Spleen (tissue), 11 donors: ENCODE measurements around the gene CD68. TPM values are rescaled to one million over a fixed set of nuclear protein-coding genes. Genes with fewer than 3 reads are reported as not detected.

ENCODE experiments used
- DNase-seq: peaks from one replicate; pipeline ENCODE4 v3.0.0-alpha.2; 2020
- H3K27ac ChIP-seq, 8 donors: fragments of 200-600 bp; sonication (generic) in 7 of 8; 1 replicate in 4 of 8; 2 replicates in 4 of 8; pipeline versions ENCODE4 v1.5.0 to v1.8.0; 2016 to 2021; ENCODE audit warnings: inconsistent platforms in 4 of 8, mild to moderate bottlenecking in 4 of 8, moderate library complexity in 1 of 8
- H3K27me3 ChIP-seq, 7 donors: fragments of 200-600 bp; sonication (generic) in 6 of 7; replicated peaks in 1 of 7; 1 replicate in 4 of 7; 2 replicates in 3 of 7; pipeline versions ENCODE4 v1.5.0 to v1.8.0; 2016 to 2021; ENCODE audit warnings: inconsistent platforms in 3 of 7, mild to moderate bottlenecking in 1 of 7
- H3K36me3 ChIP-seq, 6 donors: fragments of 200-600 bp; sonication (generic) in 5 of 6; 1 replicate in 4 of 6; 2 replicates in 2 of 6; pipeline versions ENCODE4 v1.5.0 to v1.8.0; 2016 to 2021; ENCODE audit warnings: inconsistent platforms in 2 of 6
- H3K4me1 ChIP-seq, 6 donors: fragments of 200-600 bp; sonication (generic) in 5 of 6; 1 replicate in 3 of 6; 2 replicates in 3 of 6; pipeline versions ENCODE4 v1.5.0 to v1.8.0; 2016 to 2021; ENCODE audit warnings: inconsistent platforms in 3 of 6
- H3K4me3 ChIP-seq, 8 donors: fragments of 200-600 bp; sonication (generic) in 7 of 8; 1 replicate in 4 of 8; 2 replicates in 4 of 8; pipeline versions ENCODE4 v1.5.0 to v1.8.0; 2016 to 2021; ENCODE audit warnings: inconsistent platforms in 4 of 8, mild to moderate bottlenecking in 4 of 8, moderate library complexity in 2 of 8
- H3K9me3 ChIP-seq, 8 donors: fragments of 200-600 bp; sonication (generic) in 7 of 8; 1 replicate in 4 of 8; 2 replicates in 4 of 8; pipeline versions ENCODE4 v1.5.0 to v1.8.0; 2016 to 2021; ENCODE audit warnings: inconsistent platforms in 4 of 8
- POLR2A ChIP-seq, 3 donors: fragments of 450-650 bp; IDR thresholded peaks; one replicate each; pipeline ENCODE4 v1.5.1; 2017; ENCODE audit warnings: antibody characterized with exemption in 3 of 3, mild to moderate bottlenecking in 1 of 3
- POLR2AphosphoS5 ChIP-seq, 3 donors: sonication (generic); formaldehyde crosslinking; IDR thresholded peaks; one replicate each; pipeline ENCODE4 v1.5.1; 2017; ENCODE audit warnings: antibody characterized with exemption in 3 of 3
- WGBS, 5 donors: extraction: QIAGEN DNeasy Blood & Tissue Kit in 3 of 5; methylation state at CpG; one replicate each; pipeline versions ENCODE4 v1.1.5 to v1.1.7; 2013 to 2018; 5-methylcytosine and 5-hydroxymethylcytosine counted together
- intact Hi-C: fragments of 100-400 bp; cut with DNase I; formaldehyde crosslinking; loops from one replicate; pipeline ENCODE4 v1.15.0; 2023; ENCODE audit warnings: low total_unique reads
- polyA plus RNA-seq, 3 donors: library from polyadenylated mRNA; stranded (reverse); fragments of 200-250 nt; gene quantifications; one replicate each; pipeline ENCODE4 v1.2.1, GENCODE V29; 2013
- total RNA-seq, 7 donors: library from RNA; depleted of rRNA in 3 of 7; stranded (reverse); fragments of >200 nt in 3 of 7; fragmentation: NEBNext Ultra II Directional in 4 of 7; extraction: Animal tissue kit (Norgen Biotek cat#: 25700) in 4 of 7; gene quantifications; one replicate each; pipeline versions ENCODE4 v1.1.0 to v1.2.1, GENCODE V29; 2016 to 2021
- TF ChIP-seq, protein P1 (sequence below), 11 experiments: fragments of 200-600 bp in 7 of 11; fragments of 450-650 bp in 4 of 11; sonication (generic) in 4 of 11; IDR thresholded peaks in 8 of 11; conservative IDR thresholded peaks in 3 of 11; 1 replicate in 7 of 11; 2 replicates in 4 of 11; pipeline versions ENCODE4 v1.4.0 to v1.8.0; 2016 to 2021; ENCODE audit warnings: antibody characterized with exemption in 11 of 11, inconsistent platforms in 4 of 11, mild to moderate bottlenecking in 1 of 11
- donor health status: healthy with polysubstance abuse.
- donor health status: DM: no; HTN: no; CAD: no; lungs with moderate emphysema.
- donor health status: DM: no; HTN: no; CAD: no.
- donor health status: Bipolar disorder and iron deficiency.
- donor health status: healthy.
- donor health status: DM: no; HTN: no; CAD: no.
- donor health status: DM: yes; HTN: yes; CAD: no.

Gene CD68
- total and polyA plus RNA-seq, 10 donors: 52.5 to 387 (median 223) TPM

DNA sequence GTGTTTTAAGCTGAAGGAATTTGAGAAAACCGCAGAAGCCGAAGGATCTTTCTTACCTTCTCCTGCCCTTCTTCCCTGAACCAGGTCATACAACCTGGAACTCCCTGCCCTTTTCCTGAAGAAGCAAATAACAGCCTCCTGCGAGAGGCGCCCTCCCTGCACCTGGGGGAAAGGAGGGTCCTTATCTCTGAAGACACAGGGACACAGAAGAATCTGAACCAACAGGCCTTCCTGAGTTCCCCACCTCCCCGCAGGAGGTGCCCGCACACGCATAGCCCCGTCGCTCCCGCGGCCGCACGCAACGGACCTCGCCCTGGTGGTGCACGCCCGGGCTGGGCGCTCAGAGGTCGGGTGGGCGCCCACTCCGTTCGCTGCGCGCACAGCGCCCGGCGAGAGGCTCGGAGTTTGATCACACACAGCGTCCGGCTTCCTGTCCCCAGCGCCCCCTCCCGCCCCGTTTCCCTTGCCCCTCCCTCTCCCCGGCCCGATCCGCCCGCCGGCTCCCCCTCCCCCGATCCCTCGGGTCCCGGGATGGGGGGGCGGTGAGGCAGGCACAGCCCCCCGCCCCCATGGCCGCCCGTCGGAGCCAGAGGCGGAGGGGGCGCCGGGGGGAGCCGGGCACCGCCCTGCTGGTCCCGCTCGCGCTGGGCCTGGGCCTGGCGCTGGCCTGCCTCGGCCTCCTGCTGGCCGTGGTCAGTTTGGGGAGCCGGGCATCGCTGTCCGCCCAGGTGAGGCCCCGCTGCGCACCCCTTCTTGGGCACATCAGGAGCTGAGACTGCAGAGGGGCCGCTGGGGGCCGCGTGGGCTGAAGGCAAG lies 30.6 kb upstream of the CD68 start, which contains the start of gene TNFSF12:
Gene TNFSF12, plus strand, starts transcription at position 474 of the 816 bp plus-strand sequence. Its CDS starts 96 bp downstream, at position 570.
- WGBS, 5 donors: 0 to 5% (median 2%) methylated on average over 17 to 65 of the region's 65 CpGs
- peak; percentile 94 for DNase-seq
- Histone ChIP-seq H3K36me3 (peaks cover 0 to 23% (median 0%) of the 10 kb centered on the region in 6 donors), H3K4me3 (peak within 1 kb of the TSS; percentile 60 to 82 (median 64)), H3K27ac (peak within 1 kb of the TSS; percentile 87 to 97 (median 93)), H3K9me3 (no peaks in the 10 kb centered on the region), H3K27me3 (no peaks in the 10 kb centered on the region), H3K4me1 (peaks cover 15 to 67% (median 59%) of the 10 kb centered on the region in 6 donors)
- TF ChIP-seq POLR2A (IDR thresholded peaks at IDR 0.05) (peak in 1 of 3 donors; percentile 41), POLR2AphosphoS5 (IDR thresholded peaks at IDR 0.05) (peak; percentile 83 to 90 (median 89))
- TF ChIP-seq, protein P1, sequence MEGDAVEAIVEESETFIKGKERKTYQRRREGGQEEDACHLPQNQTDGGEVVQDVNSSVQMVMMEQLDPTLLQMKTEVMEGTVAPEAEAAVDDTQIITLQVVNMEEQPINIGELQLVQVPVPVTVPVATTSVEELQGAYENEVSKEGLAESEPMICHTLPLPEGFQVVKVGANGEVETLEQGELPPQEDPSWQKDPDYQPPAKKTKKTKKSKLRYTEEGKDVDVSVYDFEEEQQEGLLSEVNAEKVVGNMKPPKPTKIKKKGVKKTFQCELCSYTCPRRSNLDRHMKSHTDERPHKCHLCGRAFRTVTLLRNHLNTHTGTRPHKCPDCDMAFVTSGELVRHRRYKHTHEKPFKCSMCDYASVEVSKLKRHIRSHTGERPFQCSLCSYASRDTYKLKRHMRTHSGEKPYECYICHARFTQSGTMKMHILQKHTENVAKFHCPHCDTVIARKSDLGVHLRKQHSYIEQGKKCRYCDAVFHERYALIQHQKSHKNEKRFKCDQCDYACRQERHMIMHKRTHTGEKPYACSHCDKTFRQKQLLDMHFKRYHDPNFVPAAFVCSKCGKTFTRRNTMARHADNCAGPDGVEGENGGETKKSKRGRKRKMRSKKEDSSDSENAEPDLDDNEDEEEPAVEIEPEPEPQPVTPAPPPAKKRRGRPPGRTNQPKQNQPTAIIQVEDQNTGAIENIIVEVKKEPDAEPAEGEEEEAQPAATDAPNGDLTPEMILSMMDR (IDR thresholded peaks at IDR 0.05 in 8 of 11, conservative IDR thresholded peaks at IDR 0.05 in 3 of 11): peak in 5 of 11 experiments; percentile 8 to 24 (median 18)
- intact Hi-C loops: no loop called here

DNA sequence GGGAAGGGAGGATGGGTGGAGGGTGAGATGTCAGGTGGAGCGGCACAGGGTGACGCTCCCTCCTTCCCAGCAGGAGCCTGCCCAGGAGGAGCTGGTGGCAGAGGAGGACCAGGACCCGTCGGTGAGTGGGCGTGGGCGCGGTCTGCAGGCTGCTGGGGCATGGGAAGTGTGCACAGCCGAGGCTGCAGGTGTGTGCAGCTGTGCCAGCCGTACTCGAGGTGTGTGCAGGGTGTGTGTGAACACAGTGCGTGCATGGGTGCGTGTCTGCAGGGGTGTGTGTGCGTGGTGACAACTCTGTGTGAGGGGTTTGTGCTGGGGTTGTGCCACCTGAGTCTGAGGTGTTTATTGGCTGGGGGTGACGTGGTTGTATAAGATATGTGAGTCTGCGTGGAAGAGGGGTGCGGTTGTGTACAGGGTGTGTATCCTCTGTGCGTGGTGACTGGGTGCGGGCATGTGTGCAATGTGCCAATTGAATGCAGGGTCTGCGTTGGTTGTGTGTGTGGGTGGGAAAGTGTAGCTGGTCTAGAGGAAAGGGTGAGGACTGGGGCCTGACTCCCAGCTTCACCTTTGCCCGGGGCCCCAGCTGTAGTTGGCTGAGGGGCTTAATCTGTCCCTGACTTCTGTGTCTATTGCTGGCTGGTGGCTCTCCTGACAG lies 29.9 kb upstream of the CD68 start:
- peak; percentile 88 for DNase-seq
- WGBS, 5 donors: 23 to 39% (median 32%) methylated on average over 18 to 20 of the region's 20 CpGs

DNA sequence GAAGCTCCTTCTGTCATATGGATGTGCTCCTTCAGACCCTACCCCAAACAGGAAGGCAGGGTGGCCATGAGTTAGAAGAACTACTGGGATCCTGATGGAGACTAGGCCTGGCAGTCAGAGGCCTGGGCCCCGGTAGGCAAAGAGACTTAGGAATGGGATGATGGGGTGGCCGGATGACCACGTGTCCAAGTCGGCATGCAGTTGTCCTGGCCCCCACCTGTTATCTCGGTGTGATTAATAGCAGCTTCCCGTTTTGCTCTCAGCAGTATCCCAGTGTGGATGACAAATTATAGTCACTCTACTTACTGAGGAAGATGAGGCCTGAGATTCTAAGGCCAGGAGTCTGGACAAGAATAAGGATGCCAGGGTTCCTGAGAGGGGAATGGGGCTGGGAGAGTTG lies 29.1 kb upstream of the CD68 start:
- intact Hi-C loops: no loop called here
- no peaks in the 10 kb centered on the region for H3K27me3 ChIP-seq
- 61 to 73% (median 66%) methylated on average over 6 of the region's 6 CpGs for WGBS, 5 donors
- H3K9me3 ChIP-seq: no peaks in the 10 kb centered on the region
- H3K36me3 ChIP-seq: peaks cover 0 to 26% (median 0%) of the 10 kb centered on the region in 6 donors
- peak overlapping the region in 7 of 8 donors; percentile 87 to 97 (median 94) for H3K27ac ChIP-seq
- peaks cover 16 to 81% (median 59%) of the 10 kb centered on the region in 6 donors for H3K4me1 ChIP-seq
- TF ChIP-seq, protein P1 (IDR thresholded peaks at IDR 0.05 in 8 of 11, conservative IDR thresholded peaks at IDR 0.05 in 3 of 11): no peak
- no peak for TF ChIP-seq POLR2AphosphoS5 (IDR thresholded peaks at IDR 0.05)
- no peak for TF ChIP-seq POLR2A (IDR thresholded peaks at IDR 0.05)
- H3K4me3 ChIP-seq: peak overlapping the region in 2 of 8 donors; percentile 76 to 82
- DNase-seq: no peak

More for the DNA sequence above, 29.9 kb upstream of the CD68 start:
- peaks cover 0 to 26% (median 0%) of the 10 kb centered on the region in 6 donors for H3K36me3 ChIP-seq
- H3K27ac ChIP-seq: peak overlapping the region; percentile 87 to 97 (median 93)
- TF ChIP-seq POLR2A (IDR thresholded peaks at IDR 0.05) (no peak), POLR2AphosphoS5 (IDR thresholded peaks at IDR 0.05) (peak in 1 of 3 donors; percentile 42)
- TF ChIP-seq, protein P1 (IDR thresholded peaks at IDR 0.05 in 8 of 11, conservative IDR thresholded peaks at IDR 0.05 in 3 of 11): peak in 2 of 11 experiments; percentile 2
- peaks cover 16 to 73% (median 59%) of the 10 kb centered on the region in 6 donors for H3K4me1 ChIP-seq
- peak overlapping the region; percentile 60 to 82 (median 64) for H3K4me3 ChIP-seq
- intact Hi-C loops: no loop called here
- no peaks in the 10 kb centered on the region for H3K27me3 ChIP-seq
- no peaks in the 10 kb centered on the region for H3K9me3 ChIP-seq
